Uterus (tissue), 2 donors: Measurements from ENCODE around the gene PRKAG2.

Experiments used
- POLR2A ChIP-seq, 2 donors: fragments of 450-650 bp; IDR thresholded peaks; one replicate each; pipeline ENCODE4 v1.6.1; 2016; ENCODE audit warnings: antibody characterized with exemption in 2 of 2, mild to moderate bottlenecking in 1 of 2, moderate library complexity in 1 of 2
- TF ChIP-seq, protein P1 (sequence below), 4 experiments: fragments of 200-600 bp in 2 of 4; fragments of 450-650 bp in 2 of 4; sonication (generic) in 2 of 4; IDR thresholded peaks; one replicate each; pipeline ENCODE4 v1.5.1; 2016 to 2019; ENCODE audit warnings: antibody characterized with exemption in 4 of 4, mild to moderate bottlenecking in 2 of 4, moderate library complexity in 1 of 4

- TF ChIP-seq, protein P1, sequence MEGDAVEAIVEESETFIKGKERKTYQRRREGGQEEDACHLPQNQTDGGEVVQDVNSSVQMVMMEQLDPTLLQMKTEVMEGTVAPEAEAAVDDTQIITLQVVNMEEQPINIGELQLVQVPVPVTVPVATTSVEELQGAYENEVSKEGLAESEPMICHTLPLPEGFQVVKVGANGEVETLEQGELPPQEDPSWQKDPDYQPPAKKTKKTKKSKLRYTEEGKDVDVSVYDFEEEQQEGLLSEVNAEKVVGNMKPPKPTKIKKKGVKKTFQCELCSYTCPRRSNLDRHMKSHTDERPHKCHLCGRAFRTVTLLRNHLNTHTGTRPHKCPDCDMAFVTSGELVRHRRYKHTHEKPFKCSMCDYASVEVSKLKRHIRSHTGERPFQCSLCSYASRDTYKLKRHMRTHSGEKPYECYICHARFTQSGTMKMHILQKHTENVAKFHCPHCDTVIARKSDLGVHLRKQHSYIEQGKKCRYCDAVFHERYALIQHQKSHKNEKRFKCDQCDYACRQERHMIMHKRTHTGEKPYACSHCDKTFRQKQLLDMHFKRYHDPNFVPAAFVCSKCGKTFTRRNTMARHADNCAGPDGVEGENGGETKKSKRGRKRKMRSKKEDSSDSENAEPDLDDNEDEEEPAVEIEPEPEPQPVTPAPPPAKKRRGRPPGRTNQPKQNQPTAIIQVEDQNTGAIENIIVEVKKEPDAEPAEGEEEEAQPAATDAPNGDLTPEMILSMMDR (IDR thresholded peaks at IDR 0.05): no peak
- TF ChIP-seq POLR2A (IDR thresholded peaks at IDR 0.05): no peak
Measured at GRCh38 chr7:151507806-151508205, 369.1 kb downstream of the PRKAG2 start.
